DND-41 (cell line): ENCODE results near the gene BNC2.

ENCODE experiments used
- ATAC-seq: fragments of 200-7000 bp; cut with Tn5 transposase; 3 replicates; pipeline ENCODE4 v1.9.1; 2021; ENCODE audit warnings: low read depth; ENCODE audit not compliant: insufficient read depth
- DNase-seq: peaks from one replicate; pipeline ENCODE4 v3.0.0-alpha.2; 2020
- H2AFZ ChIP-seq: 2 replicates; pipeline ENCODE4 v1.6.0; 2012; ENCODE audit warnings: low read depth, low read length
- H3K27ac ChIP-seq: 2 replicates; pipeline ENCODE4 v1.5.1; 2012; ENCODE audit warnings: low read length, inconsistent platforms
- H3K27me3 ChIP-seq: fragments of 200-600 bp; sonication (generic); 2 replicates; pipeline ENCODE4 v1.6.0; 2012; ENCODE audit warnings: low read length, mild to moderate bottlenecking, inconsistent platforms; ENCODE audit not compliant: insufficient read depth, poor library complexity
- H3K36me3 ChIP-seq: 2 replicates; pipeline ENCODE4 v1.5.1; 2012; ENCODE audit warnings: low read length, inconsistent platforms; ENCODE audit not compliant: insufficient read depth
- H3K4me1 ChIP-seq: 2 replicates; pipeline ENCODE4 v1.5.1; 2012; ENCODE audit warnings: mild to moderate bottlenecking, low read length; ENCODE audit not compliant: insufficient read depth
- H3K4me2 ChIP-seq: 2 replicates; pipeline ENCODE4 v1.6.0; 2012; ENCODE audit warnings: mild to moderate bottlenecking, moderate library complexity, low read length, inconsistent platforms; ENCODE audit not compliant: insufficient read depth
- H3K4me3 ChIP-seq, 2 experiments: fragments of 200-600 bp in 1 of 2; shearing (Covaris generic) in 1 of 2; 2 replicates each; pipeline ENCODE4 v1.5.1; 2012 to 2016; ENCODE audit warnings: inconsistent platforms in 2 of 2, low read length in 2 of 2, mild to moderate bottlenecking in 2 of 2, low read depth in 1 of 2, moderate library complexity in 1 of 2
- H3K79me2 ChIP-seq: 2 replicates; pipeline ENCODE4 v1.6.0; 2012; ENCODE audit warnings: low read length, inconsistent platforms; ENCODE audit not compliant: insufficient read depth
- H3K9ac ChIP-seq: 2 replicates; pipeline ENCODE4 v1.6.0; 2012; ENCODE audit warnings: low read depth, mild to moderate bottlenecking, inconsistent platforms, low read length, moderate library complexity
- H3K9me3 ChIP-seq: 2 replicates; pipeline ENCODE4 v1.5.1; 2012; ENCODE audit warnings: low read length, moderate library complexity, mild to moderate bottlenecking, inconsistent platforms; ENCODE audit not compliant: insufficient read depth, severe bottlenecking
- H4K20me1 ChIP-seq: 2 replicates; pipeline ENCODE4 v1.6.0; 2012; ENCODE audit warnings: low read length; ENCODE audit not compliant: insufficient read depth
- EZH2 ChIP-seq: IDR thresholded peaks from 3 replicates; pipeline ENCODE4 v1.6.1; 2012; ENCODE audit warnings: borderline replicate concordance, low read depth, mild to moderate bottlenecking, moderate library complexity, low read length, inconsistent platforms; ENCODE audit not compliant: severe bottlenecking
- TF ChIP-seq, protein P1 (sequence below): IDR thresholded peaks from 2 replicates; pipeline ENCODE4 v1.5.1; 2012; ENCODE audit warnings: borderline replicate concordance, low read length, moderate library complexity, mild to moderate bottlenecking; ENCODE audit not compliant: poor library complexity, severe bottlenecking; ENCODE audit errors: extremely low read depth

Gene BNC2

DNA sequence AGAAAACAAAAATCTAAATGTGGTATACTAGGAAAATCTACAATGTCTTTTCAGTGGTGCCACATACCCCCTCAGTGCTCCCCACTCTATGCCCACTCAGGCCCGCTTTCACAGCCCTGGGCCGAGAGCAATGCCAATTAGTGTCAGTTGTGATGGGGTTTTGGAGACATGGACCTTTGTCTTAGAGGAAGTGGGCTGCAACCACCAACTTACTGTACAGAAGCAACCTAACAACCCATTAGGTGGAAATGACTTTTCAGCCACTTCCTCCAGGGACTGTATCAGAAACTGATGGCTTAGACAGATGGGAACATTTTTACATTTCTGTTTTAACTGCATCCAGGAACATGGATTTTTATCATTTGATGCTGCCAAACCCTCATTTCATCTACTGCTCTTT is 268.0 kb downstream of the BNC2 start:
- no peaks in the 10 kb centered on the region for H3K27me3 ChIP-seq
- no peak overlapping the region for H3K27ac ChIP-seq
- ATAC-seq: peak; percentile 65
- H3K9me3 ChIP-seq: no peaks in the 10 kb centered on the region
- no peaks in the 10 kb centered on the region for H3K36me3 ChIP-seq
- no peak overlapping the region for H3K9ac ChIP-seq
- no peak overlapping the region for H3K4me2 ChIP-seq
- H3K79me2 ChIP-seq: no peaks in the 10 kb centered on the region
- no peaks in the 10 kb centered on the region for H4K20me1 ChIP-seq
- no peak overlapping the region for H2AFZ ChIP-seq
- DNase-seq: no peak
- TF ChIP-seq EZH2: no peak
- TF ChIP-seq, protein P1, sequence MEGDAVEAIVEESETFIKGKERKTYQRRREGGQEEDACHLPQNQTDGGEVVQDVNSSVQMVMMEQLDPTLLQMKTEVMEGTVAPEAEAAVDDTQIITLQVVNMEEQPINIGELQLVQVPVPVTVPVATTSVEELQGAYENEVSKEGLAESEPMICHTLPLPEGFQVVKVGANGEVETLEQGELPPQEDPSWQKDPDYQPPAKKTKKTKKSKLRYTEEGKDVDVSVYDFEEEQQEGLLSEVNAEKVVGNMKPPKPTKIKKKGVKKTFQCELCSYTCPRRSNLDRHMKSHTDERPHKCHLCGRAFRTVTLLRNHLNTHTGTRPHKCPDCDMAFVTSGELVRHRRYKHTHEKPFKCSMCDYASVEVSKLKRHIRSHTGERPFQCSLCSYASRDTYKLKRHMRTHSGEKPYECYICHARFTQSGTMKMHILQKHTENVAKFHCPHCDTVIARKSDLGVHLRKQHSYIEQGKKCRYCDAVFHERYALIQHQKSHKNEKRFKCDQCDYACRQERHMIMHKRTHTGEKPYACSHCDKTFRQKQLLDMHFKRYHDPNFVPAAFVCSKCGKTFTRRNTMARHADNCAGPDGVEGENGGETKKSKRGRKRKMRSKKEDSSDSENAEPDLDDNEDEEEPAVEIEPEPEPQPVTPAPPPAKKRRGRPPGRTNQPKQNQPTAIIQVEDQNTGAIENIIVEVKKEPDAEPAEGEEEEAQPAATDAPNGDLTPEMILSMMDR: no peak
- no peak overlapping the region for H3K4me3 ChIP-seq
- peaks cover 9% of the 10 kb centered on the region; the same call in 1 of the 2 replicates for H3K4me1 ChIP-seq

DNA sequence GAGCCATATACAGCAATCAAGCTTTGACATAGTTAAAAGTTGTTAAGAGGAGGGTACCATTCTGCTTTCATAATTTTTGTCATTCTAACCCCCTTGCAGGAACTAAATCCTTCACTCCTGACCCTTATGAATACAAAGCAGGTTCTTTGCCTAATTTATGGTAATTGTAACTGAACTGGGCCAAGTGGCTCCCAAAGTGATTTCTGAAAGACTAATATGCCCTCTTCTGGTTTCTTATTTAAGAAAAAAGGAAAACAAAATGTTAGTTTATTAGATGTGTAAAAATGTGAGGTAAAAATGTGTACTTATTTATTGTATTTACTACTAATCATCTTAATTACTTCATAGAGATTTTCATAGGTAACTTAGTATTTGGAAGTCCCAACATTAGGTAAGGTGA is 268.5 kb downstream of the BNC2 start:
- no peak for DNase-seq
- H4K20me1 ChIP-seq: no peaks in the 10 kb centered on the region
- TF ChIP-seq EZH2: no peak
- TF ChIP-seq, protein P1: no peak

DNA sequence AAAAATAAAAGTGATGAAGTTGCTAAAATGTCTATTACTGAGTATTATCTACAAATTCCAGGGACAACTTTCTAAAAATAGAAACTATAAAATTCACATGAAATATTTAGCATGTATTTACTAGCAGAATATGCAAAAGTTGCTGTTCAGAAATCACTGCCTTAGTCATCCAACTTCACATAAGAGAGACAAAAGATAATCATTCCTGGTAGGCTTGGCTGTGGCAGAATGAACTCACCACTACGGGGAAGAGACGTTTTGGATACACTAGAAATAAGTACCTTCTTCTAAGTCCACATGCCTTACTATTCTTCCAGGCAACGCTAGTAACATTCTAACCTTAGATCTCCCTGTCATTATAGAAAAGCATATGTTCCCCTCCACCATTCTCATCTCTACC is 272.2 kb downstream of the BNC2 start:
- H4K20me1 ChIP-seq: no peaks in the 10 kb centered on the region
- ATAC-seq: no peak
- H3K4me2 ChIP-seq: no peak overlapping the region
- H3K4me3 ChIP-seq: no peak overlapping the region
- no peak for TF ChIP-seq EZH2
- TF ChIP-seq, protein P1: no peak
- no peaks in the 10 kb centered on the region for H3K36me3 ChIP-seq
- no peaks in the 10 kb centered on the region for H3K9me3 ChIP-seq
- H3K9ac ChIP-seq: no peak overlapping the region
- H2AFZ ChIP-seq: no peak overlapping the region
- H3K4me1 ChIP-seq: peaks cover 9% of the 10 kb centered on the region; the same call in 1 of the 2 replicates
- H3K79me2 ChIP-seq: no peaks in the 10 kb centered on the region
- no peak for DNase-seq
- H3K27me3 ChIP-seq: no peaks in the 10 kb centered on the region
- no peak overlapping the region for H3K27ac ChIP-seq

More for the DNA sequence above, 268.5 kb downstream of the BNC2 start:
- H3K9me3 ChIP-seq: no peaks in the 10 kb centered on the region
- peaks cover 9% of the 10 kb centered on the region; the same call in 1 of the 2 replicates for H3K4me1 ChIP-seq
- H3K36me3 ChIP-seq: no peaks in the 10 kb centered on the region
- no peak overlapping the region for H3K9ac ChIP-seq
- H3K27me3 ChIP-seq: no peaks in the 10 kb centered on the region
- H2AFZ ChIP-seq: no peak overlapping the region
- H3K4me3 ChIP-seq: no peak overlapping the region
- no peaks in the 10 kb centered on the region for H3K79me2 ChIP-seq
- H3K4me2 ChIP-seq: no peak overlapping the region
- ATAC-seq: no peak
- no peak overlapping the region for H3K27ac ChIP-seq

DNA sequence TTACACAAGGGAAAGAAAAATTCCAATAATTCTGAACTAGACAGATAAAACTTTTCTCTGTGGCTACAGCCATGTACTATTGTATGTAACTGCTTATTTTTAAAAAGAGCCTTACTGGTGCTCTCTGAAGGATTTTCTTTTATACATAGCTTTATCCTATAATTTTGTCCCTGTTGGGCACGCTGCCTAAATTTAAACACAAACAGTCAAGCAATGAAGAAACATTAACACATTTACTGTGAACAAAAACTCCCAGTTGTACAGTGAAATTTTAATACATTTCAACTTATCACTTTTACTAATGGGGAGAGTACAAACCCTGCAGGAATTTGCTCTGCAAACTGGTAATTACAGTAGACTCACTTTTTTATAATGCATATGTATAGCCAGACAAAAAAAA is 273.3 kb downstream of the BNC2 start:
- Histone ChIP-seq H3K27ac (no peak overlapping the region), H3K36me3 (no peaks in the 10 kb centered on the region), H3K79me2 (no peaks in the 10 kb centered on the region), H3K9ac (no peak overlapping the region), H3K4me3 (no peak overlapping the region), H4K20me1 (no peaks in the 10 kb centered on the region), H3K27me3 (no peaks in the 10 kb centered on the region), H3K4me1 (no peaks in the 10 kb centered on the region), H3K9me3 (no peaks in the 10 kb centered on the region), H2AFZ (no peak overlapping the region), H3K4me2 (no peak overlapping the region)
- no peak for TF ChIP-seq EZH2
- TF ChIP-seq, protein P1: no peak
- no peak for ATAC-seq
- no peak for DNase-seq
